ENCODE data around the gene COQ8B. TPM values are rescaled to one million over a fixed set of nuclear protein-coding genes. Genes with fewer than 3 reads are reported as not detected.

Gene COQ8B
- total RNA-seq, 1 experiment from 2014 or later: 62.9 TPM

GRCh38 chr19:40719414-40719894 is 2.8 kb upstream of the COQ8B start:
- H3K27ac Mint-ChIP-seq: peak overlapping the region; percentile 53; the same call in 1 of the 2 replicates
- TF ChIP-seq ZNF532 (CRISPR knock-in tag; IDR thresholded peaks at IDR 0.05; ENCODE audit: borderline replicate concordance): no peak
- no peak for TF ChIP-seq NFYB (CRISPR knock-in tag; conservative IDR thresholded peaks at IDR 0.05; ENCODE audit: low read depth)
- TF ChIP-seq ZNF219 (CRISPR knock-in tag; IDR thresholded peaks at IDR 0.05; ENCODE audit: borderline replicate concordance): no peak
- TF ChIP-seq TP53 (CRISPR knock-in tag; IDR thresholded peaks at IDR 0.05): no peak
- no peak for TF ChIP-seq ZNF671 (CRISPR knock-in tag; IDR thresholded peaks at IDR 0.05)
- TF ChIP-seq, protein P1, sequence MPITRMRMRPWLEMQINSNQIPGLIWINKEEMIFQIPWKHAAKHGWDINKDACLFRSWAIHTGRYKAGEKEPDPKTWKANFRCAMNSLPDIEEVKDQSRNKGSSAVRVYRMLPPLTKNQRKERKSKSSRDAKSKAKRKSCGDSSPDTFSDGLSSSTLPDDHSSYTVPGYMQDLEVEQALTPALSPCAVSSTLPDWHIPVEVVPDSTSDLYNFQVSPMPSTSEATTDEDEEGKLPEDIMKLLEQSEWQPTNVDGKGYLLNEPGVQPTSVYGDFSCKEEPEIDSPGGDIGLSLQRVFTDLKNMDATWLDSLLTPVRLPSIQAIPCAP (CRISPR knock-in tag; IDR thresholded peaks at IDR 0.05): no peak
- no peak for TF ChIP-seq USF1 (CRISPR knock-in tag; IDR thresholded peaks at IDR 0.05)
- no peak for TF ChIP-seq FOXP1 (CRISPR knock-in tag; IDR thresholded peaks at IDR 0.05; ENCODE audit: borderline replicate concordance)
- no peak for TF ChIP-seq JUN (CRISPR knock-in tag; IDR thresholded peaks at IDR 0.05)
- TF ChIP-seq, protein P2, sequence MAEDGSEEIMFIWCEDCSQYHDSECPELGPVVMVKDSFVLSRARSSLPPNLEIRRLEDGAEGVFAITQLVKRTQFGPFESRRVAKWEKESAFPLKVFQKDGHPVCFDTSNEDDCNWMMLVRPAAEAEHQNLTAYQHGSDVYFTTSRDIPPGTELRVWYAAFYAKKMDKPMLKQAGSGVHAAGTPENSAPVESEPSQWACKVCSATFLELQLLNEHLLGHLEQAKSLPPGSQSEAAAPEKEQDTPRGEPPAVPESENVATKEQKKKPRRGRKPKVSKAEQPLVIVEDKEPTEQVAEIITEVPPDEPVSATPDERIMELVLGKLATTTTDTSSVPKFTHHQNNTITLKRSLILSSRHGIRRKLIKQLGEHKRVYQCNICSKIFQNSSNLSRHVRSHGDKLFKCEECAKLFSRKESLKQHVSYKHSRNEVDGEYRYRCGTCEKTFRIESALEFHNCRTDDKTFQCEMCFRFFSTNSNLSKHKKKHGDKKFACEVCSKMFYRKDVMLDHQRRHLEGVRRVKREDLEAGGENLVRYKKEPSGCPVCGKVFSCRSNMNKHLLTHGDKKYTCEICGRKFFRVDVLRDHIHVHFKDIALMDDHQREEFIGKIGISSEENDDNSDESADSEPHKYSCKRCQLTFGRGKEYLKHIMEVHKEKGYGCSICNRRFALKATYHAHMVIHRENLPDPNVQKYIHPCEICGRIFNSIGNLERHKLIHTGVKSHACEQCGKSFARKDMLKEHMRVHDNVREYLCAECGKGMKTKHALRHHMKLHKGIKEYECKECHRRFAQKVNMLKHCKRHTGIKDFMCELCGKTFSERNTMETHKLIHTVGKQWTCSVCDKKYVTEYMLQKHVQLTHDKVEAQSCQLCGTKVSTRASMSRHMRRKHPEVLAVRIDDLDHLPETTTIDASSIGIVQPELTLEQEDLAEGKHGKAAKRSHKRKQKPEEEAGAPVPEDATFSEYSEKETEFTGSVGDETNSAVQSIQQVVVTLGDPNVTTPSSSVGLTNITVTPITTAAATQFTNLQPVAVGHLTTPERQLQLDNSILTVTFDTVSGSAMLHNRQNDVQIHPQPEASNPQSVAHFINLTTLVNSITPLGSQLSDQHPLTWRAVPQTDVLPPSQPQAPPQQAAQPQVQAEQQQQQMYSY (CRISPR knock-in tag; IDR thresholded peaks at IDR 0.05): no peak
- no peak for TF ChIP-seq ZNF396 (CRISPR knock-in tag; IDR thresholded peaks at IDR 0.05; ENCODE audit: borderline replicate concordance)
- no peak for TF ChIP-seq GTF2I (CRISPR knock-in tag; conservative IDR thresholded peaks at IDR 0.05)
- no peak for TF ChIP-seq USF2 (CRISPR knock-in tag; IDR thresholded peaks at IDR 0.05)
- TF ChIP-seq ATF6 (CRISPR knock-in tag; IDR thresholded peaks at IDR 0.05): no peak
- TF ChIP-seq, protein P3, sequence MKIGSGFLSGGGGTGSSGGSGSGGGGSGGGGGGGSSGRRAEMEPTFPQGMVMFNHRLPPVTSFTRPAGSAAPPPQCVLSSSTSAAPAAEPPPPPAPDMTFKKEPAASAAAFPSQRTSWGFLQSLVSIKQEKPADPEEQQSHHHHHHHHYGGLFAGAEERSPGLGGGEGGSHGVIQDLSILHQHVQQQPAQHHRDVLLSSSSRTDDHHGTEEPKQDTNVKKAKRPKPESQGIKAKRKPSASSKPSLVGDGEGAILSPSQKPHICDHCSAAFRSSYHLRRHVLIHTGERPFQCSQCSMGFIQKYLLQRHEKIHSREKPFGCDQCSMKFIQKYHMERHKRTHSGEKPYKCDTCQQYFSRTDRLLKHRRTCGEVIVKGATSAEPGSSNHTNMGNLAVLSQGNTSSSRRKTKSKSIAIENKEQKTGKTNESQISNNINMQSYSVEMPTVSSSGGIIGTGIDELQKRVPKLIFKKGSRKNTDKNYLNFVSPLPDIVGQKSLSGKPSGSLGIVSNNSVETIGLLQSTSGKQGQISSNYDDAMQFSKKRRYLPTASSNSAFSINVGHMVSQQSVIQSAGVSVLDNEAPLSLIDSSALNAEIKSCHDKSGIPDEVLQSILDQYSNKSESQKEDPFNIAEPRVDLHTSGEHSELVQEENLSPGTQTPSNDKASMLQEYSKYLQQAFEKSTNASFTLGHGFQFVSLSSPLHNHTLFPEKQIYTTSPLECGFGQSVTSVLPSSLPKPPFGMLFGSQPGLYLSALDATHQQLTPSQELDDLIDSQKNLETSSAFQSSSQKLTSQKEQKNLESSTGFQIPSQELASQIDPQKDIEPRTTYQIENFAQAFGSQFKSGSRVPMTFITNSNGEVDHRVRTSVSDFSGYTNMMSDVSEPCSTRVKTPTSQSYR (CRISPR knock-in tag; IDR thresholded peaks at IDR 0.05): no peak
- TF ChIP-seq CTCF (IDR thresholded peaks at IDR 0.05): no peak
- TF ChIP-seq, protein P4, sequence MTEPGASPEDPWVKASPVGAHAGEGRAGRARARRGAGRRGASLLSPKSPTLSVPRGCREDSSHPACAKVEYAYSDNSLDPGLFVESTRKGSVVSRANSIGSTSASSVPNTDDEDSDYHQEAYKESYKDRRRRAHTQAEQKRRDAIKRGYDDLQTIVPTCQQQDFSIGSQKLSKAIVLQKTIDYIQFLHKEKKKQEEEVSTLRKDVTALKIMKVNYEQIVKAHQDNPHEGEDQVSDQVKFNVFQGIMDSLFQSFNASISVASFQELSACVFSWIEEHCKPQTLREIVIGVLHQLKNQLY (CRISPR knock-in tag; IDR thresholded peaks at IDR 0.05): no peak
- TF ChIP-seq NFATC4 (CRISPR knock-in tag; IDR thresholded peaks at IDR 0.05): no peak

More at GRCh38 chr19:40719414-40719894, 2.8 kb upstream of the COQ8B start:
- no peaks in the 10 kb centered on the region for H3K27me3 Mint-ChIP-seq (ENCODE audit: low read depth)
- ChIA-PET CTCF (interaction anchor here (0.8 to 1.1 kb wide), 4 partner anchors 17 to 87 kb away, joined by 3 to 5 read pairs (median 4); partner anchors contain the start of gene RAB4B), POLR2A (no interaction called here)
- peaks cover 33% of the 10 kb centered on the region for H3K4me1 Mint-ChIP-seq
- no peak for ATAC-seq
- no peak for DNase-seq (ENCODE audit: low spot score)
- H3K4me3 Mint-ChIP-seq: peak overlapping the region; percentile 91
- peaks cover 22% of the 10 kb centered on the region for H3K36me3 Mint-ChIP-seq
- H3K9me3 Mint-ChIP-seq: peaks cover 4% of the 10 kb centered on the region; the same call in 1 of the 2 replicates

Data from WTC11 (cell line).